ENCODE data around the gene ASTL.

ASTL gene

GRCh38 chr2:96115631-96116423 lies 22.5 kb downstream of the ASTL start:
- DNase-seq (no peak), ATAC-seq (ENCODE audit: insufficient read depth, low read depth) (no peak)
- Histone ChIP-seq H4K20me1 (ENCODE audit: insufficient read depth, low read length) (no peaks in the 10 kb centered on the region), H3K9ac (ENCODE audit: low read depth, low read length) (no peak overlapping the region), H3K36me3 (ENCODE audit: insufficient read depth, low read length) (no peaks in the 10 kb centered on the region), H3K4me2 (ENCODE audit: insufficient read depth, low read length) (no peak overlapping the region), H3K79me2 (ENCODE audit: insufficient read depth, low read length) (no peaks in the 10 kb centered on the region), H3K9me3 (ENCODE audit: insufficient read depth, low read length, severe bottlenecking) (no peaks in the 10 kb centered on the region), H3K4me1 (ENCODE audit: insufficient read depth, low read length) (no peaks in the 10 kb centered on the region), H2AFZ (ENCODE audit: low read depth, low read length) (no peak overlapping the region), H3K27me3 (ENCODE audit: insufficient read depth, low read length, poor library complexity) (no peaks in the 10 kb centered on the region), H3K4me3 (ENCODE audit: low read depth in 1 of 2, low read length in 2 of 2) (no peak overlapping the region), H3K27ac (ENCODE audit: low read length) (no peak overlapping the region)
- TF ChIP-seq CTCF (IDR thresholded peaks at IDR 0.05; ENCODE audit: borderline replicate concordance, extremely low read depth, low read length, poor library complexity, severe bottlenecking) (no peak), EZH2 (IDR thresholded peaks at IDR 0.05; ENCODE audit: borderline replicate concordance, low read depth, low read length, severe bottlenecking) (no peak)

- no peaks in the 10 kb centered on the region for H4K20me1 ChIP-seq (ENCODE audit: insufficient read depth, low read length)
- DNase-seq (no peak), ATAC-seq (ENCODE audit: insufficient read depth, low read depth) (no peak)
- no peak overlapping the region for H3K4me2 ChIP-seq (ENCODE audit: insufficient read depth, low read length)
- H3K79me2 ChIP-seq (ENCODE audit: insufficient read depth, low read length), result no peaks in the 10 kb centered on the region
- H3K27me3 ChIP-seq (ENCODE audit: insufficient read depth, low read length, poor library complexity), result no peaks in the 10 kb centered on the region
- no peak overlapping the region for H2AFZ ChIP-seq (ENCODE audit: low read depth, low read length)
- TF ChIP-seq CTCF (IDR thresholded peaks at IDR 0.05; ENCODE audit: borderline replicate concordance, extremely low read depth, low read length, poor library complexity, severe bottlenecking), result no peak
- no peak for TF ChIP-seq EZH2 (IDR thresholded peaks at IDR 0.05; ENCODE audit: borderline replicate concordance, low read depth, low read length, severe bottlenecking)
- H3K9me3 ChIP-seq (ENCODE audit: insufficient read depth, low read length, severe bottlenecking), result no peaks in the 10 kb centered on the region
- no peaks in the 10 kb centered on the region for H3K36me3 ChIP-seq (ENCODE audit: insufficient read depth, low read length)
- no peak overlapping the region for H3K4me3 ChIP-seq (ENCODE audit: low read depth in 1 of 2, low read length in 2 of 2)
- no peak overlapping the region for H3K9ac ChIP-seq (ENCODE audit: low read depth, low read length)
- H3K27ac ChIP-seq (ENCODE audit: low read length), result no peak overlapping the region
- H3K4me1 ChIP-seq (ENCODE audit: insufficient read depth, low read length), result no peaks in the 10 kb centered on the region
These were observed 23.3 kb downstream of the ASTL start for GRCh38 chr2:96114903-96115581.

- Histone ChIP-seq H3K9me3 (ENCODE audit: insufficient read depth, low read length, severe bottlenecking) (no peaks in the 10 kb centered on the region), H3K79me2 (ENCODE audit: insufficient read depth, low read length) (no peaks in the 10 kb centered on the region), H3K4me3 (ENCODE audit: low read depth in 1 of 2, low read length in 2 of 2) (no peak overlapping the region), H3K9ac (ENCODE audit: low read depth, low read length) (no peak overlapping the region), H3K27ac (ENCODE audit: low read length) (no peak overlapping the region), H3K27me3 (ENCODE audit: insufficient read depth, low read length, poor library complexity) (no peaks in the 10 kb centered on the region), H2AFZ (ENCODE audit: low read depth, low read length) (no peak overlapping the region), H3K36me3 (ENCODE audit: insufficient read depth, low read length) (no peaks in the 10 kb centered on the region), H4K20me1 (ENCODE audit: insufficient read depth, low read length) (no peaks in the 10 kb centered on the region), H3K4me1 (ENCODE audit: insufficient read depth, low read length) (no peaks in the 10 kb centered on the region), H3K4me2 (ENCODE audit: insufficient read depth, low read length) (no peak overlapping the region)
- no peak for TF ChIP-seq CTCF (IDR thresholded peaks at IDR 0.05; ENCODE audit: borderline replicate concordance, extremely low read depth, low read length, poor library complexity, severe bottlenecking)
- no peak for TF ChIP-seq EZH2 (IDR thresholded peaks at IDR 0.05; ENCODE audit: borderline replicate concordance, low read depth, low read length, severe bottlenecking)
- ATAC-seq (ENCODE audit: insufficient read depth, low read depth) (no peak), DNase-seq (no peak)
These were observed 23.8 kb downstream of the ASTL start for GRCh38 chr2:96114546-96114902.

All from DND-41 (cell line).